Measurements from ENCODE around the gene PTPN5.
"Not testable (repeated sequence)": the region's sequence is repeated elsewhere in the genome, so short reads cannot be mapped to it uniquely, and the experiment has no call there.

The PTPN5 gene

GRCh38 chr11:18684267-18684666 lies 107.3 kb downstream of the PTPN5 start:
- no peak for DNase-seq
- Histone ChIP-seq H3K27me3 (replicated peaks; ENCODE audit: insufficient read depth, low read length) (no peaks in the 10 kb centered on the region), H3F3A (ENCODE audit: insufficient read depth, low read length) (no peaks in the 10 kb centered on the region), H3K9me3 (replicated peaks; ENCODE audit: insufficient read depth, low read length) (no peaks in the 10 kb centered on the region), H2AFZ (ENCODE audit: low read length) (no peak overlapping the region), H3K4me3 (ENCODE audit: low read length) (no peak overlapping the region), H3K9me2 (replicated peaks; ENCODE audit: insufficient read depth, low read length) (no peaks in the 10 kb centered on the region), H3K27ac (ENCODE audit: low read length) (no peak overlapping the region), H4K20me1 (ENCODE audit: insufficient read depth, low read length) (no peaks in the 10 kb centered on the region), H3K79me2 (ENCODE audit: low read length) (no peaks in the 10 kb centered on the region), H3K4me1 (ENCODE audit: low read length) (no peaks in the 10 kb centered on the region), H3K9ac (ENCODE audit: low read length) (no peak overlapping the region), H3K36me3 (replicated peaks; ENCODE audit: insufficient read depth, low read length) (no peaks in the 10 kb centered on the region), H3K4me2 (ENCODE audit: low read depth, low read length) (no peak overlapping the region)
- TF ChIP-seq EZH2phosphoT487 (IDR thresholded peaks at IDR 0.05; ENCODE audit: low read length) (no peak), CTCF (IDR thresholded peaks at IDR 0.05; ENCODE audit: low read length) (no peak), EZH2 (optimal IDR thresholded peaks at IDR 0.05; ENCODE audit: low read depth, low read length) (no peak)

- TF ChIP-seq EZH2phosphoT487 (IDR thresholded peaks at IDR 0.05; ENCODE audit: low read length) = no peak
Measured at GRCh38 chr11:18682466-18682865, 109.1 kb downstream of the PTPN5 start.

GRCh38 chr11:18681949-18682348 lies 109.6 kb downstream of the PTPN5 start:
- not testable (repeated sequence) for H3K9me3 ChIP-seq (replicated peaks; ENCODE audit: insufficient read depth, low read length); H3K4me3 ChIP-seq (ENCODE audit: low read length); H3K9ac ChIP-seq (ENCODE audit: low read length); H2AFZ ChIP-seq (ENCODE audit: low read length); H3K9me2 ChIP-seq (replicated peaks; ENCODE audit: insufficient read depth, low read length); H3K4me2 ChIP-seq (ENCODE audit: low read depth, low read length); H3F3A ChIP-seq (ENCODE audit: insufficient read depth, low read length); H3K36me3 ChIP-seq (replicated peaks; ENCODE audit: insufficient read depth, low read length); H3K27ac ChIP-seq (ENCODE audit: low read length); H3K4me1 ChIP-seq (ENCODE audit: low read length); DNase-seq; H3K79me2 ChIP-seq (ENCODE audit: low read length); H4K20me1 ChIP-seq (ENCODE audit: insufficient read depth, low read length); H3K27me3 ChIP-seq (replicated peaks; ENCODE audit: insufficient read depth, low read length)

More at GRCh38 chr11:18682466-18682865, 109.1 kb downstream of the PTPN5 start:
- Histone ChIP-seq H3F3A (ENCODE audit: insufficient read depth, low read length) (no peaks in the 10 kb centered on the region), H3K4me3 (ENCODE audit: low read length) (no peak overlapping the region), H3K9me2 (replicated peaks; ENCODE audit: insufficient read depth, low read length) (no peaks in the 10 kb centered on the region), H3K79me2 (ENCODE audit: low read length) (no peaks in the 10 kb centered on the region), H3K27ac (ENCODE audit: low read length) (no peak overlapping the region), H3K27me3 (replicated peaks; ENCODE audit: insufficient read depth, low read length) (no peaks in the 10 kb centered on the region), H3K9me3 (replicated peaks; ENCODE audit: insufficient read depth, low read length) (no peaks in the 10 kb centered on the region), H4K20me1 (ENCODE audit: insufficient read depth, low read length) (no peaks in the 10 kb centered on the region), H3K4me2 (ENCODE audit: low read depth, low read length) (no peak overlapping the region), H3K36me3 (replicated peaks; ENCODE audit: insufficient read depth, low read length) (no peaks in the 10 kb centered on the region), H3K4me1 (ENCODE audit: low read length) (no peaks in the 10 kb centered on the region), H3K9ac (ENCODE audit: low read length) (no peak overlapping the region), H2AFZ (ENCODE audit: low read length) (no peak overlapping the region)
- no peak for DNase-seq
